Upper lobe of left lung (tissue), 4 donors: ENCODE results near the gene KIF22.
"Not testable (repeated sequence)": the region's sequence is repeated elsewhere in the genome, so short reads cannot be mapped to it uniquely, and the experiment has no call there.

Experiments used
- CTCF ChIP-seq, 6 experiments: fragments of 450-650 bp in 4 of 6; fragments of 200-600 bp in 2 of 6; sonication (generic) in 2 of 6; IDR thresholded peaks; one replicate each; pipeline ENCODE4 v1.5.1; 2016 to 2019; ENCODE audit warnings: antibody characterized with exemption in 6 of 6
- POLR2A ChIP-seq, 4 donors: fragments of 450-650 bp; IDR thresholded peaks; one replicate each; pipeline ENCODE4 v1.5.1; 2016 to 2017; ENCODE audit warnings: antibody characterized with exemption in 4 of 4, mild to moderate bottlenecking in 2 of 4
- POLR2AphosphoS5 ChIP-seq, 2 donors: sonication (generic); formaldehyde crosslinking; IDR thresholded peaks; one replicate each; pipeline ENCODE4 v1.5.1; 2017; ENCODE audit warnings: antibody characterized with exemption in 2 of 2

GRCh38 chr16:29772330-29772729, 18.2 kb upstream of the KIF22 start:
- not testable (repeated sequence) for TF ChIP-seq CTCF, POLR2AphosphoS5, POLR2A (IDR thresholded peaks at IDR 0.05)
